Smooth muscle cell (in vitro differentiated cells): ENCODE data around the gene GDPGP1. TPM values are rescaled to one million over a fixed set of nuclear protein-coding genes. Genes with fewer than 3 reads are reported as not detected.

Experiments used
- DNase-seq: peaks from one replicate; lab custom pipeline; 2025; ENCODE audit not compliant: unreplicated experiment; lab: John Stamatoyannopoulos, UW
- H2AFZ ChIP-seq: fragments of 200-600 bp; sonication (generic); 2 replicates; pipeline ENCODE4 v1.6.0; 2016; ENCODE audit warnings: antibody characterized with exemption, low read depth, mild to moderate bottlenecking
- H3F3A ChIP-seq: fragments of 200-600 bp; sonication (generic); 2 replicates; pipeline ENCODE4 v1.6.0; 2017; ENCODE audit warnings: antibody characterized with exemption, low read depth
- H3K27ac ChIP-seq: fragments of 200-600 bp; sonication (generic); 2 replicates; pipeline ENCODE4 v1.5.1; 2016; ENCODE audit warnings: low read depth, mild to moderate bottlenecking
- H3K27me3 ChIP-seq: fragments of 200-600 bp; sonication (generic); 2 replicates; pipeline ENCODE4 v1.6.1; 2016; ENCODE audit warnings: low read depth, mild to moderate bottlenecking
- H3K36me3 ChIP-seq: fragments of 200-600 bp; sonication (generic); 2 replicates; pipeline ENCODE4 v1.5.1; 2016; ENCODE audit warnings: low read depth
- H3K4me1 ChIP-seq: fragments of 200-600 bp; sonication (generic); 2 replicates; pipeline ENCODE4 v1.5.1; 2016; ENCODE audit warnings: low read depth
- H3K4me2 ChIP-seq: fragments of 200-600 bp; sonication (generic); 2 replicates; pipeline ENCODE4 v1.6.0; 2016; ENCODE audit warnings: mild to moderate bottlenecking
- H3K4me3 ChIP-seq: fragments of 200-600 bp; sonication (generic); 2 replicates; pipeline ENCODE4 v1.5.1; 2016; ENCODE audit warnings: mild to moderate bottlenecking
- H3K79me2 ChIP-seq: fragments of 200-600 bp; sonication (generic); 2 replicates; pipeline ENCODE4 v1.6.0; 2016; ENCODE audit warnings: low read depth, mild to moderate bottlenecking
- H3K9ac ChIP-seq: fragments of 200-600 bp; sonication (generic); 2 replicates; pipeline ENCODE4 v1.6.0; 2016; ENCODE audit warnings: low read depth
- H3K9me3 ChIP-seq: fragments of 200-600 bp; sonication (generic); replicated peaks from 2 replicates; pipeline ENCODE4 v1.5.1; 2016; ENCODE audit warnings: low read depth
- H4K20me1 ChIP-seq: fragments of 200-600 bp; sonication (generic); 2 replicates; pipeline ENCODE4 v1.6.0; 2016; ENCODE audit warnings: low read depth
- WGBS: methylation state at CpG from one replicate; pipeline ENCODE4 v1.1.7; 2016; ENCODE audit warnings: low lambda C conversion rate; 5-methylcytosine and 5-hydroxymethylcytosine counted together
- polyA plus RNA-seq: library from polyadenylated mRNA; unstranded; fragments of >200 nt; fragmentation: Nextera tagmentation; extraction: Ambion mirVana; gene quantifications from 2 replicates; pipeline ENCODE4 v1.2.1, GENCODE V29; 2016
- total RNA-seq: library from RNA; depleted of rRNA; stranded (reverse); fragments of >200 nt; gene quantifications from 2 replicates; pipeline ENCODE4 v1.2.3, GENCODE V29; 2014
- TF ChIP-seq, protein P1 (sequence below): fragments of 200-600 bp; sonication (generic); IDR thresholded peaks from 2 replicates; pipeline ENCODE4 v1.5.1; 2017; ENCODE audit warnings: borderline replicate concordance, mild to moderate bottlenecking, antibody characterized with exemption; ENCODE audit not compliant: insufficient read depth, poor library complexity, severe bottlenecking

GDPGP1 gene
- total and polyA plus RNA-seq, 2 experiments from 2014 or later: 0.09 to 0.21 TPM

DNA sequence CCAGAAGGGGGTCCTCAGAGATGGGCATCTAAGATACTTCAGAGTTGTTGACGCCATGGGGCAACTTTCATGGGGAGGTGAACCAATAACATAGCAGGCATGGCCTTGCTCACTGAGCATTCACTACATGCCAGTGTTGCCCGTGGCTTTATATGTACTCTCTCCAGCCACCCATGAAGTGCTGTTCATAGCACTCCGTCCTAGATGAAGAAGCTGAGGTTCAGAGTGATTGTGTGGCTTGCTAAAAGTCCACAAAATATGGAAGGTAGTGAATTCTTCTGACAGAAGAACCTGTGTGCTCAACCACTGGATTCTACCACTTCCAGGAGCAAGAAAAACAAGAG is 42.7 kb upstream of the GDPGP1 start:
- no peaks in the 10 kb centered on the region for H3K9me3 ChIP-seq
- DNase-seq: no peak
- no peak overlapping the region for H2AFZ ChIP-seq
- no peaks in the 10 kb centered on the region for H3K4me1 ChIP-seq
- TF ChIP-seq, protein P1, sequence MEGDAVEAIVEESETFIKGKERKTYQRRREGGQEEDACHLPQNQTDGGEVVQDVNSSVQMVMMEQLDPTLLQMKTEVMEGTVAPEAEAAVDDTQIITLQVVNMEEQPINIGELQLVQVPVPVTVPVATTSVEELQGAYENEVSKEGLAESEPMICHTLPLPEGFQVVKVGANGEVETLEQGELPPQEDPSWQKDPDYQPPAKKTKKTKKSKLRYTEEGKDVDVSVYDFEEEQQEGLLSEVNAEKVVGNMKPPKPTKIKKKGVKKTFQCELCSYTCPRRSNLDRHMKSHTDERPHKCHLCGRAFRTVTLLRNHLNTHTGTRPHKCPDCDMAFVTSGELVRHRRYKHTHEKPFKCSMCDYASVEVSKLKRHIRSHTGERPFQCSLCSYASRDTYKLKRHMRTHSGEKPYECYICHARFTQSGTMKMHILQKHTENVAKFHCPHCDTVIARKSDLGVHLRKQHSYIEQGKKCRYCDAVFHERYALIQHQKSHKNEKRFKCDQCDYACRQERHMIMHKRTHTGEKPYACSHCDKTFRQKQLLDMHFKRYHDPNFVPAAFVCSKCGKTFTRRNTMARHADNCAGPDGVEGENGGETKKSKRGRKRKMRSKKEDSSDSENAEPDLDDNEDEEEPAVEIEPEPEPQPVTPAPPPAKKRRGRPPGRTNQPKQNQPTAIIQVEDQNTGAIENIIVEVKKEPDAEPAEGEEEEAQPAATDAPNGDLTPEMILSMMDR: no peak
- H3K36me3 ChIP-seq: no peaks in the 10 kb centered on the region
- H3K79me2 ChIP-seq: peaks cover 5% of the 10 kb centered on the region
- H3K9ac ChIP-seq: no peak overlapping the region
- H3K4me3 ChIP-seq: no peak overlapping the region
- WGBS: 86% methylated on average over 3 of the region's 3 CpGs
- H4K20me1 ChIP-seq: no peaks in the 10 kb centered on the region
- no peaks in the 10 kb centered on the region for H3K27me3 ChIP-seq
- H3F3A ChIP-seq: peaks cover under 1% of the 10 kb centered on the region
- no peak overlapping the region for H3K27ac ChIP-seq
- no peak overlapping the region for H3K4me2 ChIP-seq

DNA sequence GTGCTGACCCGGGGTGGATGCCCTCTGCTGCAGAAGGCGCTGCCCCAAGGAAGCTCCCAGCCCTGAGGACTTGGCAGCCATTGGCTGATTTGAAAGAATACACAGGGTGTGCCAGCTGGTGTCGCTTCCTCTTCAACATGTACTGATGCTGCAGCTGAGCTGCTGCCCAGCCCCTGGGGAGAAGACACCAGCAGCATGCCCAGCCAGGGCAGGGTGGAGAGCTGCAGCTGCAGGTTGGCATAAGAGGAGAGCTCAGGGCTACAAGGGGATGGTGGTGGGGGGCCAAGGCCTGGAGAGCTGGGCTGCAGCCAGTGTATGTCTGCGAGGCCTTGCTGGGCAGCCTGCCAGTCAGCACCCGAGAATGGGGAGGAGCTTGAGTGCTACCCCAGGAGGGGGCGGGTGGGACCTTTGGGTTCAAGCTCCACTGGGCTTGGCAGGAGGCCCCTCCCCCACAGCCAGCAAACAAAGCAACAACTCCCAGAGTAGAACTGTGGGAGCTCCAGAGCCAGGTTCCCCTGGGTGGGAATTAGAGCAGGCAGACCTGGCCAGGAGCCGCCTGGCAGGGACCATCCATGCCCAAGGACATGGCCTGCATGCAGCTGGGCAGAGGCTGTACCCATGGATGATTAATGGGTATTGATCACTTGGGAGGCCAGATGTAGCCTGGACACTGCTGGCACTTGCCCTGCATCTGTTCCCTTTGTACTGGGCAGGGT is 42.1 kb upstream of the GDPGP1 start:
- H3K9ac ChIP-seq: no peak overlapping the region
- DNase-seq: no peak

DNA sequence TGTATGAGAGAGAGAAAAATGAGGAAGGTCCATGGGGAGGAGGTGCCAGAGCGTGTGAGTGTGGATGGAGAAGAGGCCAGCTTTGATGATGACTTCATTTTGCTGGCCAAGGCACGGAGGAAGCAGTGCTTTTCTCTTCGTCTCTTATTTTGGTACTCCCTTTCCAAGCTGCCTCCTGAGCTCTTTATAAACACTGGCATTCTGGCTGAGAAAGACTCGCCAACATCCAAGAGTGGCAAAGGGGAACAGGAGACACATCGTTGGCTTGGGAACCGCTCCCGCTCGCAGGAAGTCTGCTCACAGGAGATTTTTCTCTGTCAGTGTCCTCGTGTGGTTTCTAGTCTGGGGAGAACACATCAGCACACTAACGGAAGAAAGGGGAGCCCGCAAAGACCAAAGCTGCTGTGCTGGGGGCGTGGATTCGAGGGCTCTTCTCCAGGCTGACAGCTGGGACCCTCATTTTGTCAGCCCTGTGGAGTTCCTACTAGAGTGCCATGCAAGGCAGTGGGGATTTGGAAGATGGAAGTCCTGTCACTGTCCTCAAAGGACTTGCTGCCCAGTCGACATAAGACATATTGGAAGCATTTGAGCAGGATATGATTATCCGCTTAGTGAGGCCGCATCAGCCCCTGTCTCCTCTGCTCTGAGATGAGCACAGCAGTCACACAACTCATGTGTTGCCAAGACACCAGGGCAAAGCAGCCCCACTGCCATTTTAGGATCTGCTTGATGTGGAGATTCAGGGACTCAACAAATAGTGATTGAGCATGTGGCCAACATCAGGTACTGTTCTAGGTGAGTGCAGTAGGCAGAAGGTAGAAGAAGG is 40.8 kb upstream of the GDPGP1 start:
- Histone ChIP-seq H3K27me3 (no peaks in the 10 kb centered on the region), H3K79me2 (peaks cover 5% of the 10 kb centered on the region), H3F3A (no peaks in the 10 kb centered on the region), H3K4me3 (no peak overlapping the region), H3K27ac (no peak overlapping the region), H4K20me1 (no peaks in the 10 kb centered on the region), H3K4me1 (no peaks in the 10 kb centered on the region), H3K36me3 (no peaks in the 10 kb centered on the region), H2AFZ (no peak overlapping the region), H3K4me2 (no peak overlapping the region), H3K9ac (no peak overlapping the region), H3K9me3 (no peaks in the 10 kb centered on the region)
- TF ChIP-seq, protein P1: no peak
- no peak for DNase-seq
- 89% methylated on average over 16 of the region's 16 CpGs for WGBS

More for the DNA sequence above, 42.1 kb upstream of the GDPGP1 start:
- 76% methylated on average over 7 of the region's 7 CpGs for WGBS
- H3K4me2 ChIP-seq: no peak overlapping the region
- no peak overlapping the region for H3K27ac ChIP-seq
- H3F3A ChIP-seq: no peaks in the 10 kb centered on the region
- H4K20me1 ChIP-seq: no peaks in the 10 kb centered on the region
- H3K9me3 ChIP-seq: no peaks in the 10 kb centered on the region
- TF ChIP-seq, protein P1: no peak
- H3K4me3 ChIP-seq: no peak overlapping the region
- H3K79me2 ChIP-seq: peaks cover 5% of the 10 kb centered on the region
- no peaks in the 10 kb centered on the region for H3K36me3 ChIP-seq
- no peaks in the 10 kb centered on the region for H3K27me3 ChIP-seq
- no peak overlapping the region for H2AFZ ChIP-seq
- no peaks in the 10 kb centered on the region for H3K4me1 ChIP-seq
